ENCODE data around the gene SUDS3.

Gene SUDS3

GRCh38 chr12:118361092-118361404, 15.3 kb upstream of the SUDS3 start:
- no peaks in the 10 kb centered on the region for H3K9me3 Mint-ChIP-seq
- intact Hi-C loops (cut with micrococcal nuclease): no loop called here
- H3K36me3 Mint-ChIP-seq (ENCODE audit: low read depth): peaks cover 9% of the 10 kb centered on the region
- H3K4me3 Mint-ChIP-seq: no peak overlapping the region
- peaks cover 61% of the 10 kb centered on the region for H3K4me1 Mint-ChIP-seq (ENCODE audit: low read depth)
- H3K27me3 Mint-ChIP-seq: no peaks in the 10 kb centered on the region
- peak overlapping the region; percentile 58 for H3K27ac Mint-ChIP-seq

DNA sequence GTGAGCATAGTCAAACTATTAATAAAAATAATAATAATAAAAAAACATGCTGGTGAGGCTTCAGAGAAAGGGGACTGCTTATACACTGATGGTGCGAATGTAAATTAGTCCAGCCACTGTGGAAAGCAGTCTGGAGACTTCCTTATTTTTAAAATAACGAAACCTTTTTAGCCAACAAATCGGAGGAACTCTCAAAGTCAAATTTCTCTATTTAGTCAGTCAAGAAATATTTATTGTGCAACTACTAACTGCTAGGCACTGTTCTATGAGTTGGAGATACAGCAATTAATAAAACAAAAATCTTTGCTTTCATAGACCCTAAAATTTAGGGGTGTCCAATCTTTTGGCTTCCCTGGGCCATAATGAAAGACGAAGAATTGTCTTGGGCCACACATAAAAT, 14.5 kb upstream of the SUDS3 start:
- Mint-ChIP-seq H3K9me3 (no peaks in the 10 kb centered on the region), H3K4me3 (no peak overlapping the region), H3K4me1 (ENCODE audit: low read depth) (peaks cover 53% of the 10 kb centered on the region), H3K27ac (peak overlapping the region; percentile 59), H3K27me3 (no peaks in the 10 kb centered on the region), H3K36me3 (ENCODE audit: low read depth) (peaks cover 9% of the 10 kb centered on the region)
- intact Hi-C loops (cut with micrococcal nuclease): no loop called here

DNA sequence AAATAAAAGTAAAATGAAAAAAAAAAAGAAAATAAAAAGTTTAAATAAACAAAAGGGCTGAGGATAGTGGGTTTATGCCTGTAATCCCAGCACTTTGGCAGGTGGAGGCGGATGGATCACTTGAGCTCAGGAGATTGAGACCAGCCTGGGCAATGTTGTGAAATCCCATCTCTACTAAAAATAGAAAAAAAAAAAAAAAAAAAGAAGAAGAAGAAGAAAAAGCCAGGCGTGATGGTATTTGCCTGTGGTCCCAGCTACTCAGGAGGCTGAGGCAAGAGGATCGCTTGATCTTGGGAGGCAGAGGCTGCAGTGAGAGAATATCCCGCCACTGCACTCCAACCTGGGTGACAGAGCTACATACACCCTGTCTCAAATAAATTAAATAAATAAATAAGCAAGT, 7.5 kb upstream of the SUDS3 start:
- H3K27ac Mint-ChIP-seq: no peak overlapping the region
- H3K36me3 Mint-ChIP-seq (ENCODE audit: low read depth): peaks cover 21% of the 10 kb centered on the region
- H3K27me3 Mint-ChIP-seq: no peaks in the 10 kb centered on the region
- no peak overlapping the region for H3K4me3 Mint-ChIP-seq
- intact Hi-C loops (cut with micrococcal nuclease): loop anchor here (5.0 kb wide), 1 partner anchor 42 kb away; no protein-coding TSS in a partner anchor
- H3K9me3 Mint-ChIP-seq: no peaks in the 10 kb centered on the region
- peaks cover 43% of the 10 kb centered on the region for H3K4me1 Mint-ChIP-seq (ENCODE audit: low read depth)

DNA sequence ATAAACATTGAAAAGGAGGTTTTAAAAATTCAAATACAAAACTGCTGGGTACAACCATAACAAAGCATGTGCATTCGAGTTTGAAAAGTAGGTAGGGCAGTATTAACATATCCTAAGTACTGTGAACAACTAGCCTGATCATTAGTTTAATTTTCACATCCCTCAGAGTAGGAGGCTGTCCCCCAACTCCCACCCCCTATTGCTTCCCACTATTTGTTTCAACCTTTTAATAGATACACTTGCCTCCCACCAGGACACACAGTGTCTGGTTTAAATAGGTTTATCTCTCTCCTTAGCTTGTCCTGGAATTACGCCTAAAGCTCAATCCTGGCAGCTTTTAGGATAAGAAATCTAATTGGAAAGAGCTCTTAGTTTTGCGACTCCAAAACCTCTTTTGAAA, 5.8 kb upstream of the SUDS3 start:
- H3K9me3 Mint-ChIP-seq: no peaks in the 10 kb centered on the region
- peaks cover 35% of the 10 kb centered on the region for H3K4me1 Mint-ChIP-seq (ENCODE audit: low read depth)
- peak overlapping the region; percentile 100 for H3K4me3 Mint-ChIP-seq
- no peaks in the 10 kb centered on the region for H3K27me3 Mint-ChIP-seq
- H3K36me3 Mint-ChIP-seq (ENCODE audit: low read depth): peaks cover 18% of the 10 kb centered on the region
- peak overlapping the region; percentile 98 for H3K27ac Mint-ChIP-seq
- intact Hi-C loops (cut with micrococcal nuclease): no loop called here

DNA sequence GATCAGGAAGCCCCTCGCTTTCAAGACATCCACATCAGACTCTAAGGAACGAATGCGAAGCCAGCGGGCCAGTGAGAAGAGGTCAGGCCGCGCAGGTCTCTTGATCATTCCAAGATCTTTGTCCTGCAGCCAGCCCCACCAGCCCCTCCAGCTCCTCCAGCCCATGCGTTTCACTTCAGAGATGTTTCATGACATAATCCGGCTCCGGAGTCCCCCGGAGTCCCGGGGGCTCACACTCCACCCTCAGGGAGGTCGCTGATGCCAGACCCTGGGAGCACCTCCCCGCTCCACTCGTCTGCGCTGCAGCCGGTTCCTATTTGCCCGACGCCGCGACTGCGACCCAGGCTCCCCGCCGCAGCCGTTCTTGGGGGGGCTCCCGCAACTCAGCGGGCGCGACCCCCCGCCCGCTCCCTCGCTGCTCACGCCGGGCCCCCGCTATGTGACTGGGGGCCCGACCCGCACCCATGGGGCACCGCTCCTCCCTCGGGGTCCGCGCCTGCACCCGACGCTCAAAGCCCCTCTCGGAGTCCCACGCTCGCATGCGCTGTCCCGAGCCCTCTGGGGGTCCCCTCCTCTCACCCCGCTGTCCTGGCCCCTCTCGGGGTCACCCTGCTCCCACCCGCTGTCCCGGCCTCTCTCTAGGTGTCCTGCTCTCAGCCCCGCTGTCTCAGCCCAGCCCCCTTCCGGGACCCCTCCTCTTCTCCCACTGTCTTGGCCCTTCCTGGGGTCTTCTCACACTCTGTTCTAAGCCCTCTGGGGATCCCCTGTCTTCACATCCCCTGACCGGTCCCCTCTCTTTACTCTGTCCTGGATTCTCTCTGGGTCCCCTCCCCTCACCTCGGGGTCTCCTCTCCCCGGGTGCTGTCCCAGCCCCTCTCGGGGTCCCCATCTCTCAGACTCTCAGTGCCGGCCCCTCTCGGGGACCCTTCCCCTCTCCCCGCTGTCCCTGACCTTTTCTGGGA, 4.8 kb upstream of the SUDS3 start:
- Mint-ChIP-seq H3K27me3 (no peaks in the 10 kb centered on the region), H3K36me3 (ENCODE audit: low read depth) (peaks cover 26% of the 10 kb centered on the region), H3K9me3 (no peaks in the 10 kb centered on the region), H3K4me1 (ENCODE audit: low read depth) (peaks cover 41% of the 10 kb centered on the region), H3K27ac (peak overlapping the region; percentile 98), H3K4me3 (peak overlapping the region; percentile 100)
- intact Hi-C loops (cut with micrococcal nuclease): no loop called here

GRCh38 chr12:118372541-118373495, 3.5 kb upstream of the SUDS3 start, which contains the start of gene TAOK3:
Gene TAOK3, minus strand, starts transcription at chr12:118372907. Its CDS starts 117,340 bp downstream, at chr12:118255567.
- peak within 1 kb of the TSS; percentile 98 for H3K27ac Mint-ChIP-seq
- intact Hi-C loops (cut with micrococcal nuclease): loop anchor here (1.0 kb wide), 1 partner anchor 16 kb away; no protein-coding TSS in a partner anchor
- peak within 1 kb of the TSS; percentile 100 for H3K4me3 Mint-ChIP-seq
- peaks cover 47% of the 10 kb centered on the region for H3K4me1 Mint-ChIP-seq (ENCODE audit: low read depth)
- no peaks in the 10 kb centered on the region for H3K9me3 Mint-ChIP-seq
- H3K36me3 Mint-ChIP-seq (ENCODE audit: low read depth): peaks cover 32% of the 10 kb centered on the region
- H3K27me3 Mint-ChIP-seq: no peaks in the 10 kb centered on the region

DNA sequence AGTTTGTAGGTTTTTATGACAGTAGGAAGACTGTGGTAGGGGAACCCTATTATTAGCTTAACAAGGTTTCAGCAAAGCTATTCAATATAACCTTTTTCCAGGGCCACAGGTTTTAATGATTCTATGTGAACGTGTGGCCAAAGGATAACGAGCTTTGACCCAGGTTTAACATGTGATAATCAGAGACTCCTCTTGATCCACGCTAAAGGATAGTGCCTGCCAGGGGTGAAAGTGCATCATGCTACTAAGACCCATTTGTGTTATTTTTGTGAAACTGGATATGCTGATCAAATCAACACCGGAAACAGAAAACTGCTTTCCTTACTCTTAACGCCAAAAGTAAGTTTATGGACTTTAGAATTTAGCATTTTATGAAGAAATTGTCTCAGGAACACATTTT, 2.7 kb upstream of the SUDS3 start:
- Mint-ChIP-seq H3K27ac (peak overlapping the region; percentile 98), H3K4me1 (ENCODE audit: low read depth) (peaks cover 52% of the 10 kb centered on the region), H3K9me3 (no peaks in the 10 kb centered on the region), H3K36me3 (ENCODE audit: low read depth) (peaks cover 32% of the 10 kb centered on the region), H3K27me3 (no peaks in the 10 kb centered on the region), H3K4me3 (peak overlapping the region; percentile 100)
- intact Hi-C loops (cut with micrococcal nuclease): loop anchor here (1.0 kb wide), 1 partner anchor 16 kb away; no protein-coding TSS in a partner anchor

DNA sequence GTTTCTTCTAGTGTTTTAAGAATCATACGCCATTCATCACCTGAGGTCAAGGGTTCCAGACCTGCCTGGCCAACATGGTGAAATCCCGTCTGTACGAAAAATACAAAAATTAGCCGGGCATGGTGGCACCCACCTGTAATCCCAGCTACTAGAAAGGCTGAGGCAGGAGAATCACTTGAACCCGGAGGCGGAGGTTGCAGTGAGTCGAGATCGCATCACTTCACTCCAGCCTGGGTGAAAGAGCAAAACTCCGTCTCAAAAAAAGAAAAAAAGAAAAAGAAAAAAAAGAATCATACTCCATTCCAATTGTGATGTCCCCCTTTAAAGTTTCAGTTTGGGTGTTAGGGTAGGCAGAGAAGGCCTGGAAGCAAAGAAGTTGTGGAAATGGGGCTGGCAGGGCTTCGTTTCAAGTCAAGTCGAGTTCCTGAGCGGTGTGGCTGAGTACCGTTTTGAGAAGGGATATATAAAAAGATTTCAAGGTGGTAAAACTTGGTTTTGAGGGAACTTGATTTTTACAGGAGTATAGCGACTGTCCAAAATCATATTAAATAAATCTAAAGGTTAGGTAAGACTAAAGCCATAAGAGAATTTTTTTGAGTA, 2.1 kb upstream of the SUDS3 start:
- Mint-ChIP-seq H3K4me3 (no peak overlapping the region), H3K9me3 (no peaks in the 10 kb centered on the region), H3K27ac (peak overlapping the region; percentile 98), H3K36me3 (ENCODE audit: low read depth) (peaks cover 32% of the 10 kb centered on the region), H3K27me3 (no peaks in the 10 kb centered on the region), H3K4me1 (ENCODE audit: low read depth) (peaks cover 52% of the 10 kb centered on the region)
- intact Hi-C loops (cut with micrococcal nuclease): no loop called here

DNA sequence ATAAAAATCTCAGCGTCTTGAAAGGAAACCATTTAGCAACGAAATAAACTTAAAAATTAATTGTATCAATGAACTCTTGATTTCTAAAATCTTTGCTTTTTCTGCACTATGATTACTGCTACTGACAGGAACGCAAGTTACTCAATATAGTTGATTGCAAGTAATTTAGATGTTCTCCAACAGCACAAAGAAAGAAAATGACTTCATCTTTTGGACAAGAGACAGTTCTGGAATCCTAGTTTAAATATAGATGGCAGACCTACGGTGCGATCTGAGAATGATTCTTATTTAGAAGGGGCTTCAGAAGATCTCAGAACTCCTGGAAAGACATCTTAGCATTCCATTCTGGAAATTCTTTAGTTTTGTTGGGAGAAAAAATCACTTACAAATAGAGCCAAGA, 1.4 kb upstream of the SUDS3 start:
- Mint-ChIP-seq H3K4me3 (no peak overlapping the region), H3K27ac (no peak overlapping the region), H3K4me1 (ENCODE audit: low read depth) (peaks cover 49% of the 10 kb centered on the region), H3K36me3 (ENCODE audit: low read depth) (peaks cover 34% of the 10 kb centered on the region), H3K27me3 (no peaks in the 10 kb centered on the region), H3K9me3 (no peaks in the 10 kb centered on the region)
- intact Hi-C loops (cut with micrococcal nuclease): loop anchor here (5.0 kb wide), 3 partner anchors 68 to 313 kb away; partner anchors contain the start of gene WSB2

GRCh38 chr12:118375348-118375747, 1.0 kb upstream of the SUDS3 start:
- Mint-ChIP-seq H3K9me3 (no peaks in the 10 kb centered on the region), H3K4me1 (ENCODE audit: low read depth) (peaks cover 45% of the 10 kb centered on the region), H3K27ac (no peak overlapping the region), H3K4me3 (no peak overlapping the region), H3K27me3 (no peaks in the 10 kb centered on the region), H3K36me3 (ENCODE audit: low read depth) (peaks cover 38% of the 10 kb centered on the region)
- intact Hi-C loops (cut with micrococcal nuclease): loop anchor here (5.0 kb wide), 3 partner anchors 68 to 313 kb away; partner anchors contain the start of gene WSB2

DNA sequence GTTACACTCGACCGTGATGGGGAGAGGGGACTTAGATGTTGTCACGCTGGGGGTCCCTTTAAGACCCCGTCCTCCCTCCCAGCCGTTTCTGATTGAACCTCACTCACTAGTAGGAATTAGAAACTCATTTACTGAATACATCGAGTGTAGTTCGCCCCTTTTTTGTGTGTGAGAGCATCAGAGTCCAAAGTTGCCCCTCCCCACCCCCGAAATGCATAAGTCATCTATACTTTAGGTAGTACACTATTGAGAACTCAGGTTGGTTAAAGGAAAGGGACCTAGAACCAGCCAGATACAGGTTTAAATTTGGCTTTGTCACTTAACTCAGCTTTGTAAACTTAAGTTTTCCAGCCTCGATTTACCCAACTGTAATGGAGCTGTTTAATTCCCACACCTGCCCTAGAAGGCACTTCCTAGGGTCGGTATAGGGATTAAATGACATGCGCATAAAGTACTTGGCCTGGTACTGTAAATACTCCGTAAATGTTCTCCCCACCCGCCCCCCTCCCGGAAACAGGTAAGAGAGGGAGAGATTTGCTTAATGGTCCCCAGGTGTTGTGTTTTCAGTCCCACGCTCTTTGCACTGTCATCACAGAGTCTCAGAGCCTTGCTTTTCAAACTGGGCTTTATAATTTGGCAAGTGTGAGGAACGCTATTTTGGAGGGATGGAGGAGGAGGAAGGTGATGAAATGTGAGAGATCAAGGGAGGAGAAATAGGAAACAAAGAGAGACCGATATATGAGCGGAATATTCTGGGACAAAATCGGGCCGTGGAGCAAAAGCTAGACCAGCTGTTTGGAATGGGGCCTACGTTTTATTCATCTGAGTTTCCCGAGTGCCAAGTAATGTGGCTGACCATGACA, 897 bp downstream of the SUDS3 start:
- Mint-ChIP-seq H3K4me3 (peak overlapping the region; percentile 81), H3K4me1 (ENCODE audit: low read depth) (peaks cover 26% of the 10 kb centered on the region), H3K36me3 (ENCODE audit: low read depth) (peaks cover 44% of the 10 kb centered on the region), H3K27ac (peak overlapping the region; percentile 98), H3K27me3 (no peaks in the 10 kb centered on the region), H3K9me3 (no peaks in the 10 kb centered on the region)
- intact Hi-C loops (cut with micrococcal nuclease): loop anchor here (2.0 to 5.0 kb wide), 4 partner anchors 70 to 315 kb away; partner anchors contain the start of gene WSB2

DNA sequence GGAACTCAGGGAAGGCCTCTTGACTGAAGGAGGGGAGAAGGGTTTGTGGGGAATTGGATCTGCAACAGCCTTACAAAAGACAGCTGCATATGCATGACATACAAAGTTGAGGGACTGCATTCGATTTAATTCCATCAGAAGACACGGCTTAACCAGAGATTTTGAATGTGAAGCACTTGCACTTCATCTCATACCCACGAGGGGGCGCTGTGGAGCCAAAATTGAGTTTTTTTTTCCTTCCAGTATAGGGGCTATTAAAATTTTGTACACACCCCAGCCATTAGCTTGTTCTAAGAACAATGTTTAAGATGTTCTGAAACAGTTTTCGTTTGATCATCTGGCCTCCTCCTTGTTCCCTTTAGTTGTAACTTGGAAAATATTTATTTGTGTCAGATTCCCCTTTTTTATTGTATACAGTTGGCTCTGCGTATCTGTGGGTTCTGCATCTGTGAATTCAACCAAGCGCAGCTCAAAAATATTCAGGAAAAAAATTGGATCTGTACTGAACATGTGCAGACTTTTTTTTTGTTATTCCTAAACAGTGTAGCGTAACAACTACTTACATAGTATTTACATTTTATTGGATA, 1.6 kb downstream of the SUDS3 start:
- Mint-ChIP-seq H3K27me3 (no peaks in the 10 kb centered on the region), H3K4me3 (peak overlapping the region; percentile 81), H3K36me3 (ENCODE audit: low read depth) (peaks cover 45% of the 10 kb centered on the region), H3K27ac (no peak overlapping the region), H3K9me3 (no peaks in the 10 kb centered on the region), H3K4me1 (ENCODE audit: low read depth) (peaks cover 25% of the 10 kb centered on the region)
- intact Hi-C loops (cut with micrococcal nuclease): loop anchor here (2.0 to 5.0 kb wide), 4 partner anchors 71 to 316 kb away; partner anchors contain the start of gene WSB2
